ENCODE results near the gene KIF24. TPM values are rescaled to one million over a fixed set of nuclear protein-coding genes. Genes with fewer than 3 reads are reported as not detected.

KIF24 gene, protein sequence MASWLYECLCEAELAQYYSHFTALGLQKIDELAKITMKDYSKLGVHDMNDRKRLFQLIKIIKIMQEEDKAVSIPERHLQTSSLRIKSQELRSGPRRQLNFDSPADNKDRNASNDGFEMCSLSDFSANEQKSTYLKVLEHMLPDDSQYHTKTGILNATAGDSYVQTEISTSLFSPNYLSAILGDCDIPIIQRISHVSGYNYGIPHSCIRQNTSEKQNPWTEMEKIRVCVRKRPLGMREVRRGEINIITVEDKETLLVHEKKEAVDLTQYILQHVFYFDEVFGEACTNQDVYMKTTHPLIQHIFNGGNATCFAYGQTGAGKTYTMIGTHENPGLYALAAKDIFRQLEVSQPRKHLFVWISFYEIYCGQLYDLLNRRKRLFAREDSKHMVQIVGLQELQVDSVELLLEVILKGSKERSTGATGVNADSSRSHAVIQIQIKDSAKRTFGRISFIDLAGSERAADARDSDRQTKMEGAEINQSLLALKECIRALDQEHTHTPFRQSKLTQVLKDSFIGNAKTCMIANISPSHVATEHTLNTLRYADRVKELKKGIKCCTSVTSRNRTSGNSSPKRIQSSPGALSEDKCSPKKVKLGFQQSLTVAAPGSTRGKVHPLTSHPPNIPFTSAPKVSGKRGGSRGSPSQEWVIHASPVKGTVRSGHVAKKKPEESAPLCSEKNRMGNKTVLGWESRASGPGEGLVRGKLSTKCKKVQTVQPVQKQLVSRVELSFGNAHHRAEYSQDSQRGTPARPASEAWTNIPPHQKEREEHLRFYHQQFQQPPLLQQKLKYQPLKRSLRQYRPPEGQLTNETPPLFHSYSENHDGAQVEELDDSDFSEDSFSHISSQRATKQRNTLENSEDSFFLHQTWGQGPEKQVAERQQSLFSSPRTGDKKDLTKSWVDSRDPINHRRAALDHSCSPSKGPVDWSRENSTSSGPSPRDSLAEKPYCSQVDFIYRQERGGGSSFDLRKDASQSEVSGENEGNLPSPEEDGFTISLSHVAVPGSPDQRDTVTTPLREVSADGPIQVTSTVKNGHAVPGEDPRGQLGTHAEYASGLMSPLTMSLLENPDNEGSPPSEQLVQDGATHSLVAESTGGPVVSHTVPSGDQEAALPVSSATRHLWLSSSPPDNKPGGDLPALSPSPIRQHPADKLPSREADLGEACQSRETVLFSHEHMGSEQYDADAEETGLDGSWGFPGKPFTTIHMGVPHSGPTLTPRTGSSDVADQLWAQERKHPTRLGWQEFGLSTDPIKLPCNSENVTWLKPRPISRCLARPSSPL (N-terminal part only)
- total RNA-seq, result 5.9 and 6.2 TPM in 2 replicates

DNA sequence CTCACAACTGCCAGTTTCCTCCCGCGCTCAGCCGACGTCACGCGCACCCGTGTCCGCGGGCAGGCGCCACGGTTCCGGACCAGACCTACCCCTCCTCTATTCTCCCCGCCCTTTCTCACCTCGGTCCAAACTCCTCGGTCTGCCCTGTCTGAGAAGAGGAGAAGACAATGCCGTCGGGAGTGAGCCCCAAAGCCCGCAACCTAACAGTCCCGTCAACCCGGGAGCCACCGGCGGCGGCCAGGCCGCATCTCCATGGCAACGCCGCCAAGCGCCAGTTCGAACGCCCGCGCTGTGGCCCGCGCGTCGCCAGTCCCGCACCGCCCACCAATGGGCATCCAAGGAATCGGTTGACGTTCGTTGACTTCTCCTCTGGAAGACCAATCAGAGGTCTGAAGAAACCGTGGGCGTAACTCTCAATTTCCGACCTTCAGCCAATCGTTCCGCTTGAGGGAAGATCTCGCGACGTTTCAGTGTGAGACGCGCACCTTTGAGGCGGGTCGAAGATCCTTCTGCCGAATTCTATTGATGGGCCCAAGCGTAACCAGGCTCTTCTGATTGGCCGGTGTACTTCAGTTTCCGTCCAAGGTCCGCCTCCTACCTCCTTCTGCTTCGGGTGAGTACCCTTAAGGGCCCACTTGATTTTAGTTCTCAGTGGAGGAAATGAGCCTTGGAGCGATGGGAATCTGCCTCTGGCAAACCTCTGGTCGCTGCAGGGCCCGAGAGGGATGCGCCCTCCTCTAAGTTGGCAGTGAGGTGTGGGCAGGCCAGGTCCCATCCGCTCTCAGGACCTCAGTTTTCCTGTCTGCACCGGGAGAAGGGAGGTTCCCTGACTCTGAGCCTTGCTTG, at the start of gene KIF24, which contains the start of gene NUDT2:
Gene KIF24 (minus strand): TSS at position 282 of the 846 bp plus-strand sequence. CDS start 17,922 bp downstream, outside the sequence.
Gene NUDT2 (plus strand): TSS at position 583 of the 846 bp plus-strand sequence. CDS start 9,471 bp downstream, outside the sequence.
- Mint-ChIP-seq H3K27me3 (no peaks in the 10 kb centered on the region), H3K27ac (peak within 1 kb of the TSS; percentile 97), H3K36me3 (ENCODE audit: low read depth) (no peaks in the 10 kb centered on the region), H3K4me1 (peaks cover 32% of the 10 kb centered on the region), H3K9me3 (no peaks in the 10 kb centered on the region), H3K4me3 (peak within 1 kb of the TSS; percentile 89)
- peak; percentile 99 for DNase-seq
- intact Hi-C loops (cut with micrococcal nuclease), result loop anchor here (1.0 to 2.0 kb wide), 6 partner anchors 48 to 512 kb away; partner anchors contain the start of genes DCAF12, MYORG, UBAP1 and UBAP2

DNA sequence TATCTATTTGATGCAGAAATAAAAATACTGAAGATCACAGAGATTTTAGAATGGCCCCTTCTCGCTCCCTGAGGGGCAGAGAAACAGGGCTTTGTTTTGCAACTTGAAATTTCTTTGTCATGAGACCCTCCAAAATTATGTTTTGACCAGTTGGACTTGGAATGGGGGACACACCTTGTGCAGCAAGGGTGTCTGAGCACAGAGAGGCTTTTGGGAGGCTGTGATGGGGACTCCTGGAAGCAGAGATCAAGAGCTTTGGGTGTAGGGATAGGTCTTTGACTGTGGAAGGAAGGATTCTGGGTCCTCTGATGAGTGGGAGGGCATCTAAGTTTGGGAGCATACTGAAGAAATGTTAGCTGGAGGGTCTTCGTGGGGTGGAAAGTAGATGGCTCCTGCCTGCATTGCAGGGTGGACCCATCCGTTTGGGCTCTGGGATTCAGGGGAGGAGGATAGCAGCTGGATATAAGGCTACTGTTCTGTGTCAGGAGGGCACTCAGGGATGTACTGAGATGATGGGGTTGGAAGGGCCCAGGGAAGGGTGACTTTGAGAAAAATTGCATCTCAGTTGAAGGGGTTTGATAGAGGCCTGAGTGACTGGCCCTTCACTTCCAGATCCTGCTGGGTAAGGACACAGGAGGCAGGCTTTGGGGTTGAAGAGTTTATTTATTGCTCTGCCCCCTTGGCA, 49.5 kb upstream of the KIF24 start:
- no peak overlapping the region for H3K27ac Mint-ChIP-seq
- peaks cover 41% of the 10 kb centered on the region for H3K4me1 Mint-ChIP-seq
- no peaks in the 10 kb centered on the region for H3K36me3 Mint-ChIP-seq (ENCODE audit: low read depth)
- intact Hi-C loops (cut with micrococcal nuclease), result loop anchor here (1.0 to 2.0 kb wide), 2 partner anchors 126 to 329 kb away; no protein-coding TSS in a partner anchor
- no peak overlapping the region for H3K4me3 Mint-ChIP-seq
- no peaks in the 10 kb centered on the region for H3K9me3 Mint-ChIP-seq
- peak; percentile 56 for DNase-seq
- H3K27me3 Mint-ChIP-seq, result peaks cover 12% of the 10 kb centered on the region

DNA sequence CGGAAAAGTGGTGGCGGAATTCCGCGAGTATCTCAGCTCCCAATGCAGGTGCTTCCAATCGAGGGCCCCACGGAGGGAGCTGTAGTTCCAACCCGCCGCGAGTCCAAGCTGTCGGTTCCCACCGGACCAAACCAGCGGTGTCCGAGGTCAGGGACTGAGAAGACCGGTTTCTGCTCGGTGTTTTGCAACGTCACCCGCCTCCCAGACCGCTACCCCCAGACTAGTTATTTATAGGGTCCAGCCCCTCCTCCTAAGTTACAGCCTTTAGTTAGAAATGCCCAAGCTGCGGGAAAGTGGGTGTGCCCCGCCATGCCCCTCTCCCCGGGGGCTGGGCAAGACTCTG, 48.3 kb upstream of the KIF24 start:
- intact Hi-C loops (cut with micrococcal nuclease), result loop anchor here (2.0 kb wide), 3 partner anchors 49 to 561 kb away; partner anchors contain the start of genes DCAF12, KIF24, NUDT2 and UBE2R2
- no peaks in the 10 kb centered on the region for H3K9me3 Mint-ChIP-seq
- no peak overlapping the region for H3K27ac Mint-ChIP-seq

DNA sequence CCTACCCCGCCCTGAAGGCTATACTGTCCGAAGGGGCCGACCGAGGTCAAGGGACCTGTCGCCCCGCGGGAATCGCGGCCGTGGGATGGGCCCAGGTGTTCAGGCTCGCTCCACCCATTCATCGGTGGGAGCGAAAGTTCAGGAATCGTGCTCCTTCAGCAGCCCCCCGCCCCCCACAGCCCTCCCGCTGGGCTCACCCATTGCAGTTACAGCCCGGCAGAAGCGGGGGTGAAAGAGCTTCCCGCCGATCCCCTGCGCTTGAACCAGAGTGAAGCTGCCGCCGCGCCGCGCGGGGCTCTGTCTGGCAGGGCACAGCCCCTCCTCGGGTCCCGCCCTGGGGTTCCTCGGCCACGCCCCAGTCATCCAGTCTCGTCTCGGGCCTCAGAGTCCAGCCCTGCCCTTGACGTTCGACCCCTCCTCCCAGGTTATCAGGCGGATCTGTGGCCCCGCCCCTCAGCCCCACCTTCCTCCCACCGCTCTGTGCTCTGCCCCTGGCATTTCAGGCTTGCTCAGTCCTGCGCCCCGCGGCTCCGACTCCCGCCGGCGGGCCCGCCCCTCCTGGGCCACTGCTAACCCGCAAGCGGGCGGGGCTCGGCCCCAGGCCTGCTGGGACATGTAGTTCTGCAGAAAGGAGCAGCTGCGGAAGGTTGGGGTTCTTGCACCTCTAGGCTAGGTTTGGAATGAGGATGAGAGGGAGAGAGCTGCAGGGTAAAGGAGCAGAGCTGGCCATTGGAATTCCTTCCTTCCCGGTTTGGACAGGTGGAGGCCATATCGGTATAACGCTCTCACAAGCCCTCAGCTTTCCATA, 47.7 kb upstream of the KIF24 start, which contains the start of gene MYORG:
Gene MYORG (minus strand): TSS at position 303 of the 808 bp plus-strand sequence. CDS start 3,955 bp downstream, outside the sequence.
- Mint-ChIP-seq H3K4me1 (peaks cover 41% of the 10 kb centered on the region), H3K27ac (peak within 1 kb of the TSS; percentile 78), H3K27me3 (peaks cover 4% of the 10 kb centered on the region), H3K9me3 (no peaks in the 10 kb centered on the region), H3K4me3 (peak within 1 kb of the TSS; percentile 89), H3K36me3 (ENCODE audit: low read depth) (no peaks in the 10 kb centered on the region)
- peak; percentile 99 for DNase-seq
- intact Hi-C loops (cut with micrococcal nuclease), result loop anchor here (2.0 kb wide), 3 partner anchors 48 to 560 kb away; partner anchors contain the start of genes DCAF12, KIF24, NUDT2 and UBE2R2

More for the DNA sequence above, 48.3 kb upstream of the KIF24 start:
- H3K4me3 Mint-ChIP-seq, result peak overlapping the region; percentile 89
- DNase-seq, result no peak
- H3K36me3 Mint-ChIP-seq (ENCODE audit: low read depth), result no peaks in the 10 kb centered on the region
- H3K27me3 Mint-ChIP-seq, result peaks cover 5% of the 10 kb centered on the region
- H3K4me1 Mint-ChIP-seq, result peaks cover 41% of the 10 kb centered on the region

DNA sequence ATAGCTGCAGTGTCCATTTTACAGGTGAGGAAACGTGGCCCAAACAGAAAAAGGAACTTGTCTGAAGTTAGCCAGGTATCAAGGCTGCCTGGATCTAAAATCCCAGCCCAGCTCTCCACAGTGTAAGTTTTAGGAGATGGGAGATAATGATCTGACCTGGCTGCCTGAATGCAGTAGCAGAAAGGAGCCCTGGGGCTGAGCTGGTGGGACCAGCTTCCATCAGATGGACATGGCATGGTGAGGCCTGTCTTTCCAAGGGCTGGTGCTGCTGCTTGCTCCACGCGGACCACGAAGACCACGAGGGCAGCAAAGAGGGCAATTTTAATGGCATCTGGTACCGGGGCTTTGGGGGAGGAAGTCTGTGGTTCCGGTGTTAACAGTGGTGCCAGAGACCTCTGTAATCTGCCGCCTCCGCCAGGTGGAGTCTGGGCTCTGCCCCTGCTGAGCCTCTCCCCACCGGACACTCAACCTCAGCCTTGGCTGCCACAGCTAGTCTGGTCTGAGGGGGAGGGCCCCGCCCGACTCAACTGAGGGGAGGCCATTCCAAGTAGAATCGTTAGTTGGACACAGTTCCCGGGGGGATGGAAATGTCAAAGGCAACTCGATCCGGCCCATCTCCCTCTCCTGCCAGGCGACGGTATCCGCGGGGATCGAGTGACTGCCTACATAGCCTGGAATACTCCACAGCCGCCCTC, 47.0 kb upstream of the KIF24 start:
- peak; percentile 81 for DNase-seq
- Mint-ChIP-seq H3K4me3 (peak overlapping the region; percentile 89), H3K4me1 (peaks cover 35% of the 10 kb centered on the region), H3K27me3 (no peaks in the 10 kb centered on the region), H3K36me3 (ENCODE audit: low read depth) (no peaks in the 10 kb centered on the region), H3K9me3 (no peaks in the 10 kb centered on the region), H3K27ac (peak overlapping the region; percentile 78)
- intact Hi-C loops (cut with micrococcal nuclease), result loop anchor here (2.0 kb wide), 3 partner anchors 47 to 559 kb away; partner anchors contain the start of genes DCAF12, KIF24, NUDT2 and UBE2R2

DNA sequence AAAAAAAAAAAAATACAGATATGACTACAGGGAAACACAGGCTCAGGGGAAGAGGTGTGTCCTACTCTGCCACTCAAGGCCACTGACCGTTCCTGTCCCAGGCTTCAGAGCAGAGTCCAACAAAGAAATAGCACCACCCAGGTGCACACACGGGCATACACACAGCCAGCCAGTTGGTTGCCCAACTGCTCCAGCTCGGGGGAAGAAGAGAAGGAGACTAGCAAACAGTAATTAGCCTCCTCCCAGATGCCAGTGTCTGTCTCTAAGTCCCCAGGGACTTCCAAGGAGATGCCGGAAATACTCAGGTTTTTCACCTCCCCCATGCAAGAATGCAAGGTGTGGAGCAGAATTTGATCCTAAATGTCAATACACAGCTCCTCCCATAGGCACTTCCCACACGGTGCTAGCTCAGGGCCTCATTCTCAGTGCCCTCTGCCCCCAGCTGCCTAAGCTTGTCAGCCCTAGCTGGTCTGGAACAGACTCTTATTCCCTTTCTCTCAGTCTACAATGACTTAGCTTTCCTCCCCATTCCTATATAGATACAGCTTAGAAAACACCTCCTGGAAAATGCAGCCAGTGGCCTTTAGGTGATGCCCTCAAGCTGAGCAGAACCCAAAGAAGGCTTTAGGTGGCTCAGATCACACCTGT, 46.0 kb upstream of the KIF24 start:
- intact Hi-C loops (cut with micrococcal nuclease), result no loop called here
- Mint-ChIP-seq H3K27ac (no peak overlapping the region), H3K27me3 (no peaks in the 10 kb centered on the region), H3K36me3 (ENCODE audit: low read depth) (no peaks in the 10 kb centered on the region), H3K4me3 (peak overlapping the region; percentile 89), H3K9me3 (no peaks in the 10 kb centered on the region), H3K4me1 (peaks cover 27% of the 10 kb centered on the region)
- no peak for DNase-seq

DNA sequence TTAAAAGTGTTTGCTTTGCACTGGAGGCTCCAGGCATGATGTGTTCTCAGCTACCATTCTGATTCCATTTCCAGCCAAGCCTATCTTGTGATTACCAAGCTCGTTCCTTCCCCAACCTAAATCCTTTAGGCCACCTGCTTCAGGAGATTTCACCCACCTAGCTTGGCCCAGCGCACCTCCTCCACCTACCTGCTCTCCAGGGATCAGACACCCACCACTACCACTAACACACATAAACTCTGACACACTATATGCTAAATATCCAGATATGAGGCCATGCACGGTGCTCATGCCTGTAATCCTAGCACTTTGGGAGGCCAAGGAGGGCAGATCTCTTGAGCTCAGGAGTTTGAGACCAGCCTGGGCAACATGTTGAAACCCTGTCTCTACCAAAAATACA, 45.3 kb upstream of the KIF24 start:
- intact Hi-C loops (cut with micrococcal nuclease), result no loop called here
- Mint-ChIP-seq H3K4me1 (peaks cover 21% of the 10 kb centered on the region), H3K27ac (no peak overlapping the region), H3K36me3 (ENCODE audit: low read depth) (no peaks in the 10 kb centered on the region), H3K9me3 (no peaks in the 10 kb centered on the region), H3K27me3 (no peaks in the 10 kb centered on the region), H3K4me3 (no peak overlapping the region)
- DNase-seq, result no peak

DNA sequence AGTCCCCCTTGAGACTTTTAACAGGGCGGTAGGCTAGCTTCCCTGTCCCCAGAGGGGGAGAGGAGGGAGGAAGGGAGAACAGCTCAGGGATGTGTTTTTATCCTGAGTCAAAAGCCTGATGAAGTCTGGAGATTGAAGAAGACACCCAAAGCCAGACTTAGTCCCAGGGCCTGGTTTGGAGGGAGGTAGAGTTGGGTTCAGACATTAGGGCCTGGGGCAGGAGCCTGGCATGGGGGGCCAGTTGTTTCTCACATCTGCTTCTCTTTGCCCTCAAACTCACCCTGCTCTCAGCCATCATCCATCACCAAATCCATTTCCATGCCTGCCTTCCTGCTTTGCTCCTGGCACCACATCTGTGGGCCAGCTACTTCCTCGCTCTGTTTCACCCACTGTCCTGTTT, 44.7 kb upstream of the KIF24 start:
- intact Hi-C loops (cut with micrococcal nuclease), result no loop called here

DNA sequence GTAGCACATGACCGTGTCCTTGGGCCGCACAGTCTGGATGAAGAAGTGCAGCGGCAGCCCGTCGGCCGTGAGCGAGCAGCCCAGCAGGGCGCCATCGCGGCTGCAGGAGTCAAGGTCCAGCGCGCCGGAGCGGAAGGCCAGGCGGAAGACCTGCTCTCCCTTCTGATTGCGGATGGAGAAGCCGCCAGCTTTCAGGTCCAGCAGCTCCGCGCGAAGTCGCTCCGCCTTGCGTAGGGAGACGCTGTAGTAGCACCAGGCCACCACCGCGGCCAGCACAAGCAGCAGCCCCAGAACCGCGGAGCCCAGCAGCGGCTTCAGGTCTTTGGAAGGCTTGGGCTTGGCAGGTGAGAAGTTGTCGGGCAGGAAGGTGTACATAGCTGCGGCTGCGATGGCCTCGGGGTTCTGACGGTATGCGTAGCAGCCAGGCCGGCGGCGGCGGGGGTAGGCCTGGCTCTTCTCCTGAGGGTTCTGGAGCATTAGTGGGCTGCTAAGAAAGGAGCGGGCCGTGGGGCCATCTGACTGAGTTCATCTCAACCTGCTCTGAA, 43.5 kb upstream of the KIF24 start:
- Mint-ChIP-seq H3K27me3 (no peaks in the 10 kb centered on the region), H3K36me3 (ENCODE audit: low read depth) (peaks cover 7% of the 10 kb centered on the region), H3K4me1 (peaks cover 14% of the 10 kb centered on the region), H3K4me3 (no peak overlapping the region), H3K27ac (no peak overlapping the region), H3K9me3 (no peaks in the 10 kb centered on the region)
- DNase-seq, result no peak
- intact Hi-C loops (cut with micrococcal nuclease), result no loop called here

More for the DNA sequence above, 44.7 kb upstream of the KIF24 start:
- H3K4me1 Mint-ChIP-seq, result peaks cover 19% of the 10 kb centered on the region
- H3K36me3 Mint-ChIP-seq (ENCODE audit: low read depth), result peaks cover 2% of the 10 kb centered on the region
- no peak overlapping the region for H3K27ac Mint-ChIP-seq
- no peaks in the 10 kb centered on the region for H3K9me3 Mint-ChIP-seq
- no peak for DNase-seq
- H3K4me3 Mint-ChIP-seq, result no peak overlapping the region
- H3K27me3 Mint-ChIP-seq, result no peaks in the 10 kb centered on the region

DNA sequence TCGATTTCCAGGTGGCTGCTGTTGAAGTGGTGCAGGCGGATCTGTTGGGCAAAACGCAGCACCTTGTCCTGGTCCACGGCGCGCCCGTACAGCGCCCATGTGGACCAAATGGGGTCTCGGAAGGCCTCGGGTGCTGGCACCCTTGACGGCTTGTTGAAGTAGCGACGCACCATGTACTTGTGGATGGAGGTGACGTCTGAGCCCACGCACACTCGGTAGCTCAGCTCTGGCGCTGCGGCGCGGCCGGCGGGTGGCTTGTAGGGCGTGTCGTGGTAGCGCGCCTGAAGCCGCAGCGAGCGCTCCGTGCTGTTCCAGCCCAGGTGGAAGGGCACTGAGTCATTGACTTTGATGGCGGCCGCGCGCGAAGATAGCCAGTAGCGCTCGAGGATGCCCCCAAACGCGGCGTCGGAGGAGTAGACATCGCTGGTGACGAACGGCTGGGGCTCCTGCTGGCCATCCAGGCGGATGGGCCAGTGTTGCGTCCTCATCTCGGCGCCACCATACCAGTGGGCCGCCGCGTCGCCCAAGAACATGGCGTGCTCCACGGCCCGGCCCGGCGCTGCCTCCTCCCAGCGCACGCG, 42.9 kb upstream of the KIF24 start:
- Mint-ChIP-seq H3K27ac (no peak overlapping the region), H3K27me3 (no peaks in the 10 kb centered on the region), H3K9me3 (no peaks in the 10 kb centered on the region), H3K4me3 (no peak overlapping the region), H3K4me1 (peaks cover 14% of the 10 kb centered on the region), H3K36me3 (ENCODE audit: low read depth) (peaks cover 10% of the 10 kb centered on the region)
- DNase-seq, result no peak
- intact Hi-C loops (cut with micrococcal nuclease), result no loop called here

Measured in activated CD4-positive, alpha-beta T cell treated with anti-CD3 and anti-CD28 coated beads, Interleukin-2, amount 10 ng/mL, durations not matched to agents 24 days and 14 days (primary cell).